Activated CD4-positive, alpha-beta memory T cell treated with anti-CD3 and anti-CD28 coated beads, Interleukin-2, amount 10 ng/mL, durations not matched to agents 7 days and 5 days (primary cell): Measurements from ENCODE around the gene LMO3. TPM values are rescaled to one million over a fixed set of nuclear protein-coding genes. Genes with fewer than 3 reads are reported as not detected.
"Not testable (repeated sequence)": the region's sequence is repeated elsewhere in the genome, so short reads cannot be mapped to it uniquely, and the experiment has no call there.

ENCODE experiments used
- CTCF ChIA-PET: fragments of 350-600 bp; sonication (Branson Sonifier 250); formaldehyde crosslinking; loops from one replicate; lab custom pipeline; 2021; ENCODE audit warnings: antibody characterized with exemption, inconsistent platforms; lab: Charles Lee
- POLR2A ChIA-PET: fragments of 350-600 bp; sonication (Branson Sonifier 250); formaldehyde crosslinking; loops from one replicate; lab custom pipeline; 2021; ENCODE audit warnings: antibody characterized with exemption; lab: Charles Lee
- DNase-seq: peaks from one replicate; pipeline ENCODE4 v3.0.0-alpha.2; 2020
- H3K27ac Mint-ChIP-seq: one replicate; pipeline ENCODE4 v1.8.0; 2021; ENCODE audit warnings: mild to moderate bottlenecking, mixed read lengths
- H3K27me3 Mint-ChIP-seq: one replicate; pipeline ENCODE4 v1.8.0; 2021; ENCODE audit warnings: mixed read lengths
- H3K36me3 Mint-ChIP-seq: one replicate; pipeline ENCODE4 v1.8.0; 2021; ENCODE audit warnings: low read depth, mixed read lengths
- H3K4me1 Mint-ChIP-seq: one replicate; pipeline ENCODE4 v1.8.0; 2021; ENCODE audit warnings: mixed read lengths
- H3K4me3 Mint-ChIP-seq: one replicate; pipeline ENCODE4 v1.8.0; 2021; ENCODE audit warnings: mild to moderate bottlenecking, mixed read lengths
- H3K9me3 Mint-ChIP-seq: one replicate; pipeline ENCODE4 v1.8.0; 2021; ENCODE audit warnings: mixed read lengths
- total RNA-seq, 2 experiments: library from RNA; stranded (reverse); gene quantifications; one replicate each; pipeline ENCODE4 v1.2.3, GENCODE V29; 2021

Gene LMO3
- total RNA-seq, 2 experiments from 2014 or later: not detected

DNA sequence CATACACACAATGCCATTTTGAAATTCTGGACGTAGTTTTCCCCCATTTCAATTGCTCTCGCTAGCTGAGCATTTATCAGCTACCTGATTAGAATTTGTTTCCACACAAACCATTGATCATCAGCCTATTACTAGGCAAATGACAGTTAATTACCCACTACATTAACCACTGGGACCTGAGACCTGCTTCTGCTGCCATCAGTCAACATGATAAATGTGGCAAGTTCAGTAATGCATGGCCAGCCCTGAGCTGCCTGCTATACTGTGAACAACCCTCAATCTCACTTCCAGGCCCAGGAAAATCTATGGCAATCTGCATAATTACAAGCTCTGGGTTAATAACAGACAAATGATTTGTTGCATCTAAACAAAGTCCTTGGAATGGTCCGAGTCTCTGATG lies 43.5 kb downstream of the LMO3 start:
- no peak for DNase-seq
- H3K9me3 Mint-ChIP-seq: peaks cover 9% of the 10 kb centered on the region
- no peaks in the 10 kb centered on the region for H3K27me3 Mint-ChIP-seq
- H3K36me3 Mint-ChIP-seq: no peaks in the 10 kb centered on the region
- no peaks in the 10 kb centered on the region for H3K4me1 Mint-ChIP-seq
- ChIA-PET CTCF (no interaction called here), POLR2A (no interaction called here)
- H3K27ac Mint-ChIP-seq: no peak overlapping the region
- no peak overlapping the region for H3K4me3 Mint-ChIP-seq

DNA sequence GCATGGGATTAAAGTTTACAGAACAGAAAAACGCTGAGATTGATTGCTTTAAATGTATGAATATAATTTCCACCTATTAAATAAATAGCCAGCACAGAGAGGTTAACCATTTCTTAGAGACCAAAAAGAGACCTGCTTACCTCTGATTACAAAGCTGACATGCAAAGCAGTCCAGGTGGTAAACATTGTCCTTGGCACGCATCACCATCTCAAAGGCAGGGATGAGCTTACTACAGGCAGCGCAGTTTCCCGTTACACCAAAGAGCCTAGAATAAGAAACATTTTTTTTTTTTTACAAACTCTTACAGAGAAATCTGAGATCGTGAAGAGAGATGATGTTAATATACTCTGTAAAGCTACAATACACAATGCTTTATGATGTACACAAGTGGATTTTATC lies 45.7 kb downstream of the LMO3 start:
- Mint-ChIP-seq H3K4me3 (no peak overlapping the region), H3K4me1 (no peaks in the 10 kb centered on the region), H3K27me3 (no peaks in the 10 kb centered on the region), H3K9me3 (peaks cover 2% of the 10 kb centered on the region), H3K27ac (no peak overlapping the region), H3K36me3 (no peaks in the 10 kb centered on the region)
- ChIA-PET CTCF (no interaction called here), POLR2A (no interaction called here)
- DNase-seq: no peak

DNA sequence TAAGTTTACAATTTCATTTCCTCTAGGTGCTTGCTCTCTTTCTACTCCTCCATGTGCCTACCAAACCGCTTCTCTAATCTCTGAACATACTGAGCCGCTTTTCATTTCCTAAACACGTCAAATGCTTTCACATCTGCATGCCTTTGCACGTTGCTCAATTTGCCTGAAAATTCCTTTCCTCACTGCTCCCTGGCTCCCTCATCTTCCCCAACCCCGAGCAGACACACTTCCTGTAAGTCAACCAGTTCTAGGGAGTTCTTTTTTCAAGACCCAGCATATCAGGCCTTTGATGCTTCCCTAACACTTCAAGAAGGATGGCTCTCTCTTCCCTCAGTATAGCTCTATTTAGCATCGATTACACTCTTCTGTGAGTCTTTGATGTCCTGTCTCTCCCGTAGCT lies 50.3 kb downstream of the LMO3 start:
- no peaks in the 10 kb centered on the region for H3K27me3 Mint-ChIP-seq
- H3K27ac Mint-ChIP-seq: no peak overlapping the region
- H3K4me3 Mint-ChIP-seq: no peak overlapping the region
- peaks cover 2% of the 10 kb centered on the region for H3K9me3 Mint-ChIP-seq
- no peaks in the 10 kb centered on the region for H3K4me1 Mint-ChIP-seq
- POLR2A ChIA-PET: no interaction called here
- DNase-seq: no peak
- H3K36me3 Mint-ChIP-seq: no peaks in the 10 kb centered on the region
- CTCF ChIA-PET: no interaction called here

DNA sequence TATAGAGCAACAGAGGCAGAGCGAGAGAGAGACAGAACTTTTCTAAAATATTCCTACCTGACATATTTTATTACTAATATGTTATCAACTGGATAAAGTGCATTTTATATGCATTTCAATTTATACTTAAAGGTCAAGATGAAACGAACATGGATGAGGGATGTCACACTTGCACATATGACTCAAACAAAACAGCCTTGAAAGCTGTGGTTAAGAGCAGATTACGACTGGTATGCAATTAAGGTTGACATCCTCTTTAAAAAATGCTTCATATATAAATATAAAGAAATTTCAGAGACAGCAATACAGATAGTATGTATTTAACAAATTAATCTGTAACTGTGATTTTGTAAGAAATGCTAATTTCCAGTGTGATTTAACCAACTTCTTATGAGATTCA lies 52.5 kb downstream of the LMO3 start:
- Mint-ChIP-seq H3K4me1 (no peaks in the 10 kb centered on the region), H3K27me3 (no peaks in the 10 kb centered on the region), H3K27ac (no peak overlapping the region), H3K36me3 (no peaks in the 10 kb centered on the region), H3K4me3 (no peak overlapping the region), H3K9me3 (peaks cover 2% of the 10 kb centered on the region)
- ChIA-PET CTCF (no interaction called here), POLR2A (no interaction called here)
- DNase-seq: no peak

DNA sequence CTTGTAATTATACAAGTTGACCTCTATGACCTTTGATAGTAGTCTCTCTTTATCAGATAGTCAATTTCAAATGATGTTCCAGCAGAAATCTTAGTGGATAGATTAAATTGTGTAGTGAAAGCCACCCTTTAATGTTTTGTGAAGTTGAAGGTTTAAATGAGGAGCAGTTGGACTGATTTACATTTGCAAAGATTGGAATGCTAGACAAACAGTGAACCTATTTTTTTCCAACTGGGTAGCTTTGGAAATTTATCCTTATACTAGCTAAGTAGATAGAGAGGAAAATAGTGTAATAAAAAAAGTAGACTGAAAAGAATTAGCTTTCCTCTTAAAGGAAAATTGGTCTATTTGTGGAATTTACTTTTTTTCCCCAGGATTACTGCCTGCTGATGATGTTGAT lies 53.7 kb downstream of the LMO3 start:
- DNase-seq: no peak
- CTCF ChIA-PET: no interaction called here
- Mint-ChIP-seq H3K36me3 (no peaks in the 10 kb centered on the region), H3K4me1 (no peaks in the 10 kb centered on the region), H3K4me3 (no peak overlapping the region), H3K27me3 (no peaks in the 10 kb centered on the region), H3K27ac (no peak overlapping the region), H3K9me3 (peaks cover 2% of the 10 kb centered on the region)
- POLR2A ChIA-PET: no interaction called here

DNA sequence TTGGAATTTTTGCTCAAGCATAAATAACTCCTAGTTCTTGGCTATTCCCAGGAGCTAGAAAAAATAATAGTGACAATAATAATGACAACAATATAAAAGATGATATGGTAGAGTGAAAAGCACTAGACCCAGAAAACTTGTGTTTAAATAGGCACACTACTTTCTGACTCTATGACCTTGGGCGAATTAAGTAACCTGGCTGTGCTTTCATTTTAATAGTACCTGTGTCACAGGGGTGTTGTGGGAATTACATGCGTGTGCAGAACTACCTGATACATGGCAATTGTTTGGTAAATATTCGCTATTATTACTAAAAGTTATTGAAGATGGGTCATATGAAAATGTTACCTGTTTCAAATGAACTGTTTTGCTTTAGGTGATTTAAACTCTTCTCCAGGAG lies 60.1 kb downstream of the LMO3 start:
- Mint-ChIP-seq H3K4me3 (no peak overlapping the region), H3K27me3 (no peaks in the 10 kb centered on the region), H3K27ac (no peak overlapping the region), H3K4me1 (no peaks in the 10 kb centered on the region), H3K9me3 (peaks cover 5% of the 10 kb centered on the region), H3K36me3 (no peaks in the 10 kb centered on the region)
- no peak for DNase-seq
- ChIA-PET CTCF (no interaction called here), POLR2A (no interaction called here)

DNA sequence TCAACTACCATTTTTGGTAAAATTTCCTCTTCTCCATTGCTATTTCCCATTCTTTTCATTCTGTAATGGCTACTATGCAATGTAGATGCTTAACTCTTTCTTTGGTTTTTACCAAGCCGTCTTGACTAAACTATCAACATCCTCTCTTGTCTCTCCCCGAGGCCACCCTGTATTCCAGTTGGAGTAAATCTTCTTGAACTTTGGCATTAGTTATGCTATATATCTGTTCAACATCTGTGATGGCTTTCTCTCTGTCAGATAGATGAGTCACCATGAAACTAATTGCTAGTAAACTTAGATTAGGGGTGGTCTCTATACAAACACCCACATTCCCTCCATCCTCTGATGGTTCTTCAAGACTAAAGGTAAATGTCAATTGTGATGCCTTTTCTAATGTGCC lies 63.4 kb downstream of the LMO3 start:
- H3K27me3 Mint-ChIP-seq: no peaks in the 10 kb centered on the region
- no peak overlapping the region for H3K4me3 Mint-ChIP-seq
- no peaks in the 10 kb centered on the region for H3K36me3 Mint-ChIP-seq
- H3K27ac Mint-ChIP-seq: no peak overlapping the region
- ChIA-PET CTCF (no interaction called here), POLR2A (no interaction called here)
- H3K9me3 Mint-ChIP-seq: peaks cover 13% of the 10 kb centered on the region
- no peaks in the 10 kb centered on the region for H3K4me1 Mint-ChIP-seq
- no peak for DNase-seq

DNA sequence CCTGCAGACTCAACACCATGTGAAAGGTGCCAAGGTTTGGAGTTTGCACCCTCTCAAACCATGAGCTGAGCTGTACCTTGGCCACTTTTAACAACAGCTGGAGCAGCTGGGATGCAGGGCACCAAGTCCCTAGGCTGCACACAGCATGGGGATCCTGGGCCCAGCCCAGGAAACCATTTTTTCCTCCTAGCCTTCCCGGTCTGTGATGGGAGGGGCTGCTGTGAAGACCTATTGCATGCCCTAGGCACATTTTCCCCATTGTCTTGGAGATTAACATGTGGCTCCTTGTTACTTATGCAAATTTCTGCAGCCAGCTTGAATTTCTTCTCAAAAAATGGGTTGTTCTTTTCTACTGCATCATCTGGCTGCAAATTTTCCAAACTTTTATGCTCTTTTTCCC lies 68.3 kb downstream of the LMO3 start:
- H3K27me3 Mint-ChIP-seq, H3K4me3 Mint-ChIP-seq, H3K4me1 Mint-ChIP-seq, POLR2A ChIA-PET, DNase-seq, H3K27ac Mint-ChIP-seq, H3K36me3 Mint-ChIP-seq, CTCF ChIA-PET: not testable (repeated sequence)
- H3K9me3 Mint-ChIP-seq: peaks cover 15% of the 10 kb centered on the region

DNA sequence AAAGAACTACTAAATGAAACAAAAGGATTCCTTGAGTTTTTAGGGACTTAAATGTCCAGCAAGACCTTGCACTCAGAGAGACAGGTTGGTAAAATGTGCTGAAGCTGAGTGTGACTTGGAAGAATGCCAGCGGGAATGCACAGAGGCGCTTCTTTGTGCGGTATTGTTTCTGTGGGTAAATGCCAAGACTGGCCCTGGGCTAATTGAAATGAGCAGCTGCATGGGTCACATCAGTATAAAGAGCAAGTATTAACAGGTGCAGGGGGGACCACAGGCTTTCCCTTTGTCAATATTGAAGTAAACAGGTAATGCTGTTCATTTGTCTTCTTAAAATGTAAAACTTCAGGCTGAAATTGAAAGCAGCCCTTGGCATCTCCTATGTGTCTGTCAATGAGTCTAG lies 74.3 kb downstream of the LMO3 start:
- ChIA-PET POLR2A (no interaction called here), CTCF (no interaction called here)
- no peak overlapping the region for H3K4me3 Mint-ChIP-seq
- no peak for DNase-seq
- no peak overlapping the region for H3K27ac Mint-ChIP-seq
- H3K9me3 Mint-ChIP-seq: peaks cover 9% of the 10 kb centered on the region
- no peaks in the 10 kb centered on the region for H3K4me1 Mint-ChIP-seq
- H3K27me3 Mint-ChIP-seq: no peaks in the 10 kb centered on the region
- no peaks in the 10 kb centered on the region for H3K36me3 Mint-ChIP-seq

DNA sequence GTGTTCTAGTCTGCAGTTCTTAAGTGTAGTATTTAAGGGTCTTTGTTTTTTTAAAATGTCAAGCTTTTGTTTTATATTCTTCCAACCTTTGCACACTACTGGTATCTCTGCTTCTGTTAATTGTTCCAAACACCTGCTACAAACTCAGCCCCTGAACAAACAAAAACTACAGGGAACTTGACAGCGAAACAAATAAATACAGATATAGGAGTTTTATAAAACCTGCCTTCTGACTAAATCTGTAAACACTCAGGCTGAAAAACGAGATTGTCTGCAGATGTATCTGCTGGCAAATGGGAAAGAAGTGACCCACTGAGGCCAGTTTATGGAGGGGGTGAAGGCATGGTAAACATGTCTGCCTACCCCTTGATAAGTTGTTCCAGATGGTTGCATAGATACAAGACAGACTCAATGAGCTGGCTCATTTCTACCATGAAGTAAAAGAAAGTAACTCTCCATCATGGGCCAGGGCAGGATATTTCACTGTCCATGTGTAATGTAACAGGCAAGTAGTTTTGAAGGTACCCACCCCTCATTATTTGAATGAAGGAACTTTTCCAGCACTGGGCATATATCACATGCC lies 75.6 kb downstream of the LMO3 start:
- H3K4me3 Mint-ChIP-seq: no peak overlapping the region
- no peak overlapping the region for H3K27ac Mint-ChIP-seq
- DNase-seq: no peak
- CTCF ChIA-PET: no interaction called here
- no peaks in the 10 kb centered on the region for H3K36me3 Mint-ChIP-seq
- POLR2A ChIA-PET: no interaction called here
- H3K9me3 Mint-ChIP-seq: peaks cover 7% of the 10 kb centered on the region
- no peaks in the 10 kb centered on the region for H3K4me1 Mint-ChIP-seq
- no peaks in the 10 kb centered on the region for H3K27me3 Mint-ChIP-seq

DNA sequence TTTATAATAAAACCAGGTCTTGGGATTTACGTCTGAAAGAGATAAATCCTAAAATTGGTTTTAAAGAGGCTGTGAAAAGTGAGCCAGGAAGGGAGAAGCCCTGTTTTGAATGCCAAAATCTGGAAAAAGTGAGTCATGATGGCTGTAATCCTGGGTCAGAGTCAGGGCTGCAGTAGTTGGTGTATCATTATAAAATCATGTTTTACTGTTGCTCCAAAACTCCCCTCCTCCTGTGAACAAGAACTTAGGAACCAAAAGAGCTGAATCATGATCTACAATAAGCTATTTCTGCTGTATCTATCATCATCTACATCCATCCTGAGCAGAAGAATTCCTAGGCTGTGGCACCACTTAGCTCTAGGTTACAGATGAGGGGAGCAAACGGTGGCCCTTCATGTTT lies 79.3 kb downstream of the LMO3 start:
- Mint-ChIP-seq H3K27ac (no peak overlapping the region), H3K4me3 (no peak overlapping the region), H3K9me3 (peaks cover 6% of the 10 kb centered on the region), H3K4me1 (no peaks in the 10 kb centered on the region), H3K36me3 (no peaks in the 10 kb centered on the region), H3K27me3 (no peaks in the 10 kb centered on the region)
- POLR2A ChIA-PET: no interaction called here
- DNase-seq: no peak
- CTCF ChIA-PET: no interaction called here

DNA sequence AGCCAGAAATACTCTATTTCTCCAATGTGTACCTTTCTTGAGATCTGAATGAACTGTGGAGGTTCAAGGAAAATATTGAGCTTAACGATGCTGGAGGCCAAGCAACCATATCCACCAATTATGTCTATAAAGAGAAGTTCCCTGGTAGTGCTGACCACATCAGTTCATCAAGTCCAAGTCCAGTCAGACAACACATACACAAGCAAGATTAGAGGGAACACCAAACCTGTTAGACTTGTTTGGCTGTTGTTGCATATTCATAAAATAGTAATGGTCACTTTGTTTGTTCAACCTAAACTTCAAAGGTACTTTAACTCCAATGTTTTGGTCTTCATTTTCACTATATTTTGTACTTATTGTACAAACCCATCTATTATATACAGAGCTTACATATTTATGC lies 81.6 kb downstream of the LMO3 start:
- Mint-ChIP-seq H3K4me3 (no peak overlapping the region), H3K27ac (no peak overlapping the region), H3K36me3 (no peaks in the 10 kb centered on the region), H3K4me1 (no peaks in the 10 kb centered on the region), H3K9me3 (peaks cover 7% of the 10 kb centered on the region), H3K27me3 (no peaks in the 10 kb centered on the region)
- ChIA-PET CTCF (no interaction called here), POLR2A (no interaction called here)
- no peak for DNase-seq

DNA sequence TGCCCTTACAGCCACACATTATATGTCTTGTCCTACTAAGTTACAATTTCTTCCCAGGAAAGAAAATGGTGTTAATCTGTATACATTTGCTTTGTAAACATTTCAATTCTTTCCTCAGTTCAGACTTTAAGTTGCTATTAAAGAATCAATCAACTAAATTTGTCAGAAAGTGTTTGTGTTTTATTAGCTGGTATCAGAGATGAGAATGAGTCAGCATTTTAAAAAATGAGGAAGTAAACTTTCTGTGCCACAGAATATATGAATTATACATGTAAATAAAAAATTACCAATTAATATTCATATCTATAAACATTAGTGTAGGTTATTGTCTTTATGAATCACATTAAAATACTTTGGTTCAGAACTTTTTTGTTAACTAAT lies 82.0 kb downstream of the LMO3 start:
- CTCF ChIA-PET: no interaction called here
- POLR2A ChIA-PET: no interaction called here
- Mint-ChIP-seq H3K36me3 (no peaks in the 10 kb centered on the region), H3K27ac (no peak overlapping the region), H3K4me1 (no peaks in the 10 kb centered on the region), H3K4me3 (no peak overlapping the region), H3K9me3 (peaks cover 8% of the 10 kb centered on the region), H3K27me3 (no peaks in the 10 kb centered on the region)
- no peak for DNase-seq

DNA sequence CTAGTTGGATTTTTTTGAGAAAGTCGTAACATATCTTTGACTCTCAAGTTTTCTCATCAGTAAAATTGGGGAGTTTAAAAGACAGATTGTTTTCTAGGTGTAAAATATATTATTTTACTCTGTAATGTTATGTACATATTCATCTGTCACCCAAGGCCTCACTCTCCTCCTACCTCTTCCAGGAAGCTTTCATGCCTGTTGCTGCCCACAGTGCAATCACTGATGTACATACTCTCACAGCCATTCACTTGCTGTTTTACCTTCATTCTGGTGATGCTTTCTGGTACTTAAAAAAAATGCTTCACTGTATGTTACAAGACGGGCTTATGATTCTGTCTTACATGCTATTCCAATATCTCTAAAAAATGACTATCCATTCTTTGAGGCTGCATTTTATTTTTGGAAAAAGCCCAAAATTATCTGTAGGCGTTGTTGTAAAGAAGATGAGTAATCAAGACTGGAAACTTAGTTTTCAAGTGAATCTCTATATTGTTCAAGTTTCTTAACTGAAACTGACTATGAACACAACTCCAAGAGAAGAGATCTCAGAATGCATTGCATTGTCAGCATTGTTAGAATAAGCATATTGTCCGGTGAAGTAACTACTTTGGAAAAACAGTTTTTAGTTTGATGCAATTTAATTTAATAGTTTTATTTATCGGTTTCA lies 82.5 kb downstream of the LMO3 start:
- ChIA-PET POLR2A (no interaction called here), CTCF (no interaction called here)
- H3K36me3 Mint-ChIP-seq: no peaks in the 10 kb centered on the region
- H3K4me3 Mint-ChIP-seq: no peak overlapping the region
- DNase-seq: no peak
- H3K27me3 Mint-ChIP-seq: no peaks in the 10 kb centered on the region
- H3K4me1 Mint-ChIP-seq: no peaks in the 10 kb centered on the region
- H3K9me3 Mint-ChIP-seq: peaks cover 8% of the 10 kb centered on the region
- H3K27ac Mint-ChIP-seq: no peak overlapping the region
